GM12875 (cell line): Measurements from ENCODE around the gene PCCA.

Experiments used
- H3K4me3 ChIP-seq: one replicate; pipeline ENCODE4 v1.5.1; 2011; ENCODE audit warnings: low read depth, low read length, control low read depth
- TF ChIP-seq, protein P1 (sequence below): IDR thresholded peaks from 2 replicates; pipeline ENCODE4 v1.5.1; 2011; ENCODE audit warnings: low read depth, mild to moderate bottlenecking, control low read depth, inconsistent platforms, low read length, moderate library complexity, borderline replicate concordance; ENCODE audit not compliant: insufficient read depth

The PCCA gene

DNA sequence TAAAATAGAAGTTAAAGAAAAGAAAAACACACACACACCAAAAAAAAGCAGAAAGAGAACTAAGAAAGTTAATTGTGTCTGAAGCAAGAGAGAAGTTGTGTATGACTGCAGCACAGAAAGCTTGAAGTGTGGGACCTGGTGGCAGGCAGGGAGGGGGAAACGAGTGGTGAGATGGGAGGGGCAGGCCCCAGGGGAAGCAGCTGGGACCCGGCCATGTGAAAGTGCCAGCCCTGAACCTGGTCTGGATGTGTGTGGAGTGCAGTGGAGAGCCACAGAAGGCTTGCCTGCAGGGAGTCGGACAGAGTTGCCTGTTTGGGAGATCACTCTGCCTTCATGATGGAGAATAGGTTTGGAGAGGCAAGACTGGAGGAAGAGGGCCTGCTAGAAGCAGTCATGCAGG, 300.7 kb downstream of the PCCA start:
- H3K4me3 ChIP-seq = no peak overlapping the region
- TF ChIP-seq, protein P1, sequence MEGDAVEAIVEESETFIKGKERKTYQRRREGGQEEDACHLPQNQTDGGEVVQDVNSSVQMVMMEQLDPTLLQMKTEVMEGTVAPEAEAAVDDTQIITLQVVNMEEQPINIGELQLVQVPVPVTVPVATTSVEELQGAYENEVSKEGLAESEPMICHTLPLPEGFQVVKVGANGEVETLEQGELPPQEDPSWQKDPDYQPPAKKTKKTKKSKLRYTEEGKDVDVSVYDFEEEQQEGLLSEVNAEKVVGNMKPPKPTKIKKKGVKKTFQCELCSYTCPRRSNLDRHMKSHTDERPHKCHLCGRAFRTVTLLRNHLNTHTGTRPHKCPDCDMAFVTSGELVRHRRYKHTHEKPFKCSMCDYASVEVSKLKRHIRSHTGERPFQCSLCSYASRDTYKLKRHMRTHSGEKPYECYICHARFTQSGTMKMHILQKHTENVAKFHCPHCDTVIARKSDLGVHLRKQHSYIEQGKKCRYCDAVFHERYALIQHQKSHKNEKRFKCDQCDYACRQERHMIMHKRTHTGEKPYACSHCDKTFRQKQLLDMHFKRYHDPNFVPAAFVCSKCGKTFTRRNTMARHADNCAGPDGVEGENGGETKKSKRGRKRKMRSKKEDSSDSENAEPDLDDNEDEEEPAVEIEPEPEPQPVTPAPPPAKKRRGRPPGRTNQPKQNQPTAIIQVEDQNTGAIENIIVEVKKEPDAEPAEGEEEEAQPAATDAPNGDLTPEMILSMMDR = no peak

GRCh38 chr13:100392709-100393630, 304.1 kb downstream of the PCCA start:
- TF ChIP-seq, protein P1 = no peak
- H3K4me3 ChIP-seq = no peak overlapping the region

GRCh38 chr13:100394005-100394695, 305.3 kb downstream of the PCCA start:
- TF ChIP-seq, protein P1 = no peak
- H3K4me3 ChIP-seq = no peak overlapping the region

DNA sequence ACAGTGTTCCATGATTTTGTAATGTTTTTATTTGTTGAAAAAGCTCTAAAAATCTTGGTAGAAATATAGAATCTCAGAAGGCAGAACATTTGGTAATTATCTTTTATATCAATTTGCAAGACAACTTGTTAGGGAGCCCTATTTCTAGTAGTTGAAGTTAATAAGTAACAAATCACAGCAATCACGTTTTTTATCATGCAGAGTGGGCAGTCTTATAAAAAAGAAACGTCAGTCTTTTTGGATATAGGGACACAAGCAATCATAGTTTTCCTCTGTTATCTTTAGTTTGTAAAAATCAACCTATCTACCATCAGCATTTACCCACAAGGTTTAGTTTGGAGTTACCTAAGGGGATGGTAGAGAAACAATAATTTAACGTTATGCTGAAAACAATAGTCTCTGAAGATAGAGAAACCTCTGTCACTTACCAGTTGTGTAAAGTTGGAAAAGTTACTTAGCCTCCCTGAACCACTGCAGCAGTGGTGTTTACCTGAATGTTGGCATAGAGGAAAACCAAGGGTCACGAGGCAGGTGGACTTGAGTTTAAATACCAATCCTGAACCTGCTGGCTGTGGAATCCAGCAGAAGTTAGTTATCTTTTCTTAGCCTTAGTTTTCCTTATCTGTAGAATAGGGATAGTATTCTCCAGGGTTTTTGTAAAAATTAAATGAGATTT, 306.9 kb downstream of the PCCA start:
- TF ChIP-seq, protein P1 = no peak
- H3K4me3 ChIP-seq = no peak overlapping the region

DNA sequence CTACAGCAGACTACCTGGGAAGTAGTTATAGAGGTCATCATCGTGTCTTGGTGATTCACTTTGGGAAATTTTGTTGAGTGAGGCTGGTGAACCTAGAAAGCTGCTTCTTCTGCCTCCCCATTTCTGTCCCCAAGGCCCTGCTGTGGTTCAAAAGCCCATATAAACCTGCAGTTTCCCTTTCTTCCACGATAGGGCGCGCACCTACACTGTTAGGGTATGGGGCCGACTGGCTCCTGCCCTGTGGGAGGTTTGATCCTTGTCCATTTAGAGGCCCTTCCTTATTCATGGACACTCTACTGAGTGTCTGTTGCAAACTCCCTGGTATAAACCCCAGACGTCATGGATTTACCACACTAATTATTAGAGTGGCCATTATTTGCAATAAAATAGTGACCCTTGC, 307.9 kb downstream of the PCCA start:
- H3K4me3 ChIP-seq = no peak overlapping the region
- TF ChIP-seq, protein P1 = no peak

GRCh38 chr13:100397627-100398026, 308.7 kb downstream of the PCCA start:
- H3K4me3 ChIP-seq = no peak overlapping the region
- TF ChIP-seq, protein P1 = no peak
